ENCODE results near the gene ZNF543.
"Not testable (repeated sequence)": the region's sequence is repeated elsewhere in the genome, so short reads cannot be mapped to it uniquely, and the experiment has no call there.

The ZNF543 gene

GRCh38 chr19:57321116-57321515, 844 bp downstream of the ZNF543 start:
- no peak for DNase-seq (ENCODE audit: low read depth in 2 of 2)

DNA sequence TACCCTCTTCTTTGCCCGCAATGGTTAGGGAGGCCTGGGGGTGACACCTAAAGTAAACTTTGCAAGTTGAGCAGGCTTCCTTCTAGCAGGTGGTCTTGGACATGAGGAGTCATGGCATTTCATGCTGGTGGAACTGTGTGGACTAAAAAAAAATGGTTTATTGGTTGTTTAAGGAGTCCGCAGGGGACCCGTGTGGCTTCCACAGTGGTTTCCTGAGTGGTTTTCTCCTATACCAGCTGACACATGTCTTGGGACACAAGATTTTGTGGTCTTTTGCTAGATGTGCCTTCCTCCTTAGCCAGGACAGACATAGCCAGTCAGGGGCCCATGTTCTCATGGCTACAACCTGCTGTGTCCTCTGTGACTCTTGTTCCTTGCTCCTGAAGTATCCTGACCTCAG, 1.5 kb downstream of the ZNF543 start:
- DNase-seq (ENCODE audit: low read depth in 2 of 2), result no peak

DNA sequence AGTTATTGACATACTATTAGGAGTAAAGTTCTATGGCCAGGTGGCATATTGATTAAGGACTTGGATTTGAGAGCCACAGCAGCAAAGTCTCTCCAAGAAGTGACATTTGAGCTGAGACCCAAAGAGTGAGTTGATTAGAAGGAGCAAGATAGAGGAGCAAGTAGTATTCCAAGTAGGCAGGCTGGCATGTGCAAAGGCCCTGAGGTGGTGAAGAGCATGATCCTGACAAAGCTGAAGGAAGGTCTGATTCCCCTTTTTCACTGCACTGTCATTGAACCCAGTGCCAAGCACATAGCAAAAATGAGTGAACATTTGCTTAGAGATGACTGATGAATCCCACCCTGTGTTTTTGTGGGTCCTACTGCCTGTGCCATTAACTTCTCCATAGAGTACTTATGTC, 4.7 kb downstream of the ZNF543 start:
- no peak for DNase-seq (ENCODE audit: low read depth in 2 of 2)

DNA sequence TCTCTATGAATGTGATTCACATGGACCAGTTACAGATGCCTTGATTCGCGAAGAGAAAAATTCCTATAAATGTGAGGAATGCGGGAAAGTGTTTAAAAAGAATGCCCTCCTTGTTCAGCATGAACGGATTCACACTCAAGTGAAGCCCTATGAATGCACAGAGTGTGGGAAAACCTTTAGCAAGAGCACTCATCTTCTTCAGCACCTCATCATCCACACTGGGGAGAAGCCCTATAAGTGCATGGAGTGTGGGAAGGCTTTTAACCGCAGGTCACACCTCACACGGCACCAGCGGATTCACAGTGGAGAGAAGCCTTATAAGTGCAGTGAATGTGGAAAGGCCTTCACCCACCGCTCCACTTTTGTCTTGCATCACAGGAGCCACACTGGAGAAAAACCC, 7.7 kb downstream of the ZNF543 start:
- no peak for DNase-seq (ENCODE audit: low read depth in 2 of 2)

GRCh38 chr19:57334191-57334590, 13.9 kb downstream of the ZNF543 start:
- no peak for DNase-seq (ENCODE audit: low read depth in 2 of 2)

- no peak for DNase-seq (ENCODE audit: low read depth in 2 of 2)
These were observed 18.6 kb downstream of the ZNF543 start for GRCh38 chr19:57338877-57339276.

DNA sequence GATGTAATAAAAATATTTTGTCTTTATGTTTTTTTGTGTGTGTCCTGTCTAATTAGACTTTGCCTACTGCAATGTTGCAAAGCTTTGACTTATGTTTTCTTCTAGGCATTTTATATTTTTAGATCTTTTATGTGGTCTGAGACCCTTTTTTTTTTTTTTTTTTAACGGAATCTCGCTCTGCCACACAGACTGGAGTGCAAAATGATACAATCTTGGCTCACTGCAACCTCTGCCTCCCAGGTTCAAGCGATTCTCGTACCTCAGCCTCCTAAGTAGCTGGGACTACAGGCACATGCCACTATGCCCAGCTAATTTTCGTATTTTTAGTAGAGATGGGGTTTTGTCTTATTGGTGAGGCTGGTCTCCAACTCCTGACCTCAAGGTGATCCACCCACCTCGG, 22.3 kb downstream of the ZNF543 start:
- DNase-seq (ENCODE audit: low read depth in 2 of 2), result no peak

DNA sequence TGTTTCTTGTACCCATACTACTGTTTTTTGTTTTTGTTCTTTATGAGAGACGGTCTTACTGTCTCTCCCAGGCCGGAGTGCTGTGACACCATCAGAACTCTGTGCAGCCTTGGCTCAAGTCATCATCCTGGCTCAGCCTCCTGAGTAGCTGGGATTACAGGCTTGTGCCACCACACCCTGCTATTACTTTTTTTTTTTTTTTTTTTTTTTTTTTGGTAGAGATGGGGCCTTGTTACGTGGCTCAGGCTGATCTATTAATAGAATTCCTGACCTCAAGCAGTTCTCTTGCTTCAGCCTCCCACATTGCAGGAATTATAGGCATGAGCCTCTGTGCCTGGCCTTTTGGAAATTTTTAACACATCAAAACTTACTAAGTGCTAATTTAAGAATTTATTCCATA, 27.9 kb downstream of the ZNF543 start:
- DNase-seq (ENCODE audit: low read depth in 2 of 2), result no peak

GRCh38 chr19:57350877-57351805, 30.9 kb downstream of the ZNF543 start, which contains the start of gene ZNF304:
ZNF304 (plus strand) TSS chr19:57351271; CDS start chr19:57351665, 394 bp downstream.
- peak; percentile 91 to 92 for DNase-seq (ENCODE audit: low read depth in 2 of 2)

DNA sequence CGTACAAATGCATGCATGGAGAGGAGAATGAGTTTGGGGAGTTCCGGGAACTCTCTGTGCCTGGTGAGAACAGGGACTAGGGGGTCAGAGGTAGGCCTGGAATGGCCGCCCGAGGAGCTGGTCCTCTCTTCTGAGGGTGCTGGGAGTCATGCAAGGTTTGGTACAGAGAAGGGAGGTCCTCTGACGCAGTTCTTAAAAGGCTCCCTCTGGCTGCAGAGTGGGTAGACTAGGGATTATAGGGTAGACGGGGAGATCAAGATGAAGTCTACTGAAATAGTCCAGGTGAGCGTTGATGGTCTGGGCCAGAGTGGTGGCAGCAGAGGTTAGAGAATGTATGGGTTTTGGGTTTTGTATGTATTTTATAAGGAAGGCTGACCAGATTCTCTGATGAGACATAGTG, 31.6 kb downstream of the ZNF543 start:
- no peak for DNase-seq (ENCODE audit: low read depth in 2 of 2)

- no peak for DNase-seq (ENCODE audit: low read depth in 2 of 2)
These were observed 35.6 kb downstream of the ZNF543 start for GRCh38 chr19:57355916-57356315.

- no peak for DNase-seq (ENCODE audit: low read depth in 2 of 2)
These were observed 37.1 kb downstream of the ZNF543 start for GRCh38 chr19:57357406-57357805.

- no peak for DNase-seq (ENCODE audit: low read depth in 2 of 2)
These were observed 39.0 kb downstream of the ZNF543 start for GRCh38 chr19:57359300-57359699.

GRCh38 chr19:57362419-57362818, 42.1 kb downstream of the ZNF543 start:
- DNase-seq (ENCODE audit: low read depth in 2 of 2), result no peak

DNA sequence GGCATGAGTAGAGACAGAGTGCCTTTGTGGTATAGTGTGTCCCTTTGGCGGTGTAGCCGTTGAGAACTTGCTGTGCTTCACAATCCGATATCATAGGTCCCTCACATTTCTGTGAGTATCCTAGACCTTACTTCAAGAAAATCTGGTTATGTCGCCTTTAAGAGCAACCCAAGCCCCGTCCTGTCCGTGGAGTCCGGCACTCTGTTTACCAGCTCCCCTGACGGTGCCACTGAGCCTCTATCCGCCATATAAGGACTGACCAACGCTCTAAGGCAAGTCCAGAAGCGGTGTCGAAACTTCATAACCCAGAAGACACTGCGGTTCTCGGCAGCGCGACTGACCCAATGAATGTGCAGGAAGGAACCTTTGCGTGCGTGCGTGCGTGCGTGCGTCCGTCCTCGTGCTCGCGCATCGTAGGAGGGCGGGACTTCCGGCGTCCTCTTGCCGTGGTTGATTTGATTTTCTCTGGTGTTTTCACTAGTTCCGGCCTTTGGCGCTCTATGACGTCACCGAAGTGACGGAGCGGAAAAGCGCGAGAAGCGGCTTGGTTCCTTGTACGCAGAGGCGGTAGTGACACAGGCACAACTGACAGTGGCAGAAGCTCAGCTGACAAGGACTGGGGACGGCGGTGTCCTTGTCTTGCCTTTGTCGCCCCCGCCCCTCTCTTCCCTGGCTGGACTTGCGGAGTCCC, 42.9 kb downstream of the ZNF543 start, which contains the start of the genes TRAPPC2B and ZNF547:
Gene TRAPPC2B, plus strand, starts transcription at position 555 of the 691 bp plus-strand sequence. CDS start 1,283 bp downstream, outside the sequence.
Gene ZNF547, plus strand, starts transcription at position 555 of the 691 bp plus-strand sequence. CDS start 5,005 bp downstream, outside the sequence.
- peak; percentile 99 for DNase-seq (ENCODE audit: low read depth in 2 of 2)

GRCh38 chr19:57363688-57364181, 43.5 kb downstream of the ZNF543 start:
- no peak for DNase-seq (ENCODE audit: low read depth in 2 of 2)

DNA sequence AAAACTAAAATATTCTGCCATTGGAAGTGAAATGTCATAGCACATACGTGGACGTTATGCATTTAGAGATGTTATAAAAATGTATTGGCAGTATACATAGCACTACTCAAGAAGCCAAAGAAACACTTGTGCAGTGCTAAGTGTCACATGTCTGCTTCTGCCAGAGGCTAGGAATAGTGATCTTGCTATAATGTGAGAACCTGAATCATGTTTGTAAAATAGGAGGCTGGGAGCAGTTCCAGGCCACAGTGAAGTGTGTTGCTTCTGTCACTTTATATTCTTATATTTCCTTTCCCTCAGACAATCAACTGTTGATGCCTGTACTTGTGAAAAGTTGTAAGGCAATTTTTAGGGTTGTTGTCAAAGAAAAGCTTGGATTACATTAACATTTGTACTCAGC, 46.5 kb downstream of the ZNF543 start:
- DNase-seq (ENCODE audit: low read depth in 2 of 2), result no peak

- no peak for DNase-seq (ENCODE audit: low read depth in 2 of 2)
These were observed 53.9 kb downstream of the ZNF543 start for GRCh38 chr19:57374179-57374578.

GRCh38 chr19:57374647-57375046, 54.4 kb downstream of the ZNF543 start:
- DNase-seq (ENCODE audit: low read depth in 2 of 2), result not testable (repeated sequence)

GRCh38 chr19:57376151-57376550, 55.9 kb downstream of the ZNF543 start:
- no peak for DNase-seq (ENCODE audit: low read depth in 2 of 2)

DNA sequence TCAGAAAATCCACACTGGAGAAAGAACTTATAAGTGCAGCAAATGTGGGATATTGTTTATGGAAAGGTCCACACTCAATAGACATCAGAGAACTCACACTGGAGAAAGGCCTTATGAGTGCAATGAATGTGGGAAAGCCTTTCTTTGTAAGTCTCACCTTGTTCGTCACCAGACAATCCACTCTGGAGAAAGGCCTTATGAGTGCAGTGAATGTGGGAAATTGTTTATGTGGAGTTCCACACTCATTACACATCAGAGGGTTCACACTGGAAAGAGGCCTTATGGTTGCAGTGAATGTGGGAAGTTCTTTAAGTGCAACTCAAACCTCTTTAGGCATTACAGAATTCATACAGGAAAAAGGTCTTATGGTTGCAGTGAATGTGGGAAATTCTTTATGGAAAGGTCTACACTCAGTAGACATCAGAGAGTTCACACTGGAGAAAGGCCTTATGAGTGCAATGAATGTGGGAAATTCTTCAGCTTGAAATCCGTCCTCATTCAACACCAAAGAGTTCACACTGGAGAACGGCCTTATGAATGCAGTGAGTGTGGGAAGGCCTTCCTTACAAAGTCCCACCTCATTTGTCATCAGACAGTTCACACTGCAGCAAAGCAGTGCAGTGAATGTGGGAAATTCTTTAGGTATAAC, 57.4 kb downstream of the ZNF543 start:
- no peak for DNase-seq (ENCODE audit: low read depth in 2 of 2)

Measured in fibroblast of skin of left biceps (primary cell).